Measurements from ENCODE around the gene GPR108.

Gene GPR108

GRCh38 chr19:6736169-6736916 lies 1.0 kb downstream of the GPR108 start:
- peak; percentile 87 for DNase-seq

- peak; percentile 22 for DNase-seq
These were observed 2.0 kb downstream of the GPR108 start for GRCh38 chr19:6735181-6735911.

GRCh38 chr19:6734096-6734696 lies 3.2 kb downstream of the GPR108 start:
- no peak for DNase-seq

- DNase-seq: no peak
These were observed 3.9 kb downstream of the GPR108 start for GRCh38 chr19:6733338-6734095.

GRCh38 chr19:6732803-6733337 lies 4.5 kb downstream of the GPR108 start:
- no peak for DNase-seq

GRCh38 chr19:6731822-6732221 lies 5.6 kb downstream of the GPR108 start:
- DNase-seq: no peak

GRCh38 chr19:6730941-6731670 lies 6.3 kb downstream of the GPR108 start:
- DNase-seq: no peak

GRCh38 chr19:6730153-6730804 lies 7.1 kb downstream of the GPR108 start:
- DNase-seq: no peak

GRCh38 chr19:6729573-6730152 lies 7.7 kb downstream of the GPR108 start:
- DNase-seq: no peak

- DNase-seq: no peak
These were observed 9.0 kb downstream of the GPR108 start for GRCh38 chr19:6728346-6728745.

GRCh38 chr19:6725513-6726231 lies 11.7 kb downstream of the GPR108 start:
- no peak for DNase-seq

GRCh38 chr19:6724631-6725492 lies 12.5 kb downstream of the GPR108 start:
- DNase-seq: no peak

- peak; percentile 29 for DNase-seq
These were observed 13.6 kb downstream of the GPR108 start for GRCh38 chr19:6723738-6724137.

GRCh38 chr19:6723108-6723618 lies 14.2 kb downstream of the GPR108 start:
- DNase-seq: peak; percentile 51

GRCh38 chr19:6721773-6722172 lies 15.6 kb downstream of the GPR108 start:
- no peak for DNase-seq

- DNase-seq: no peak
These were observed 16.3 kb downstream of the GPR108 start for GRCh38 chr19:6721138-6721474.

GRCh38 chr19:6720369-6721137 lies 16.8 kb downstream of the GPR108 start, which contains the start of gene C3:
C3 (minus strand) TSS chr19:6720650; CDS start chr19:6720589, 61 bp downstream.
- DNase-seq: peak; percentile 49

- no peak for DNase-seq
These were observed 17.4 kb downstream of the GPR108 start for GRCh38 chr19:6719992-6720368.

- DNase-seq: no peak
These were observed 17.9 kb downstream of the GPR108 start for GRCh38 chr19:6719540-6719861.
